VCaP (cell line): ENCODE measurements around the gene SPTBN1.

Experiments
- H3K27ac ChIP-seq: fragments of 450-650 bp; 2 replicates; pipeline ENCODE4 v1.5.1; 2017
- TF ChIP-seq, protein P1 (sequence below): fragments of 450-650 bp; conservative IDR thresholded peaks from 2 replicates; pipeline ENCODE4 v1.5.1; 2017; ENCODE audit warnings: mild to moderate bottlenecking, moderate library complexity

Gene SPTBN1

DNA sequence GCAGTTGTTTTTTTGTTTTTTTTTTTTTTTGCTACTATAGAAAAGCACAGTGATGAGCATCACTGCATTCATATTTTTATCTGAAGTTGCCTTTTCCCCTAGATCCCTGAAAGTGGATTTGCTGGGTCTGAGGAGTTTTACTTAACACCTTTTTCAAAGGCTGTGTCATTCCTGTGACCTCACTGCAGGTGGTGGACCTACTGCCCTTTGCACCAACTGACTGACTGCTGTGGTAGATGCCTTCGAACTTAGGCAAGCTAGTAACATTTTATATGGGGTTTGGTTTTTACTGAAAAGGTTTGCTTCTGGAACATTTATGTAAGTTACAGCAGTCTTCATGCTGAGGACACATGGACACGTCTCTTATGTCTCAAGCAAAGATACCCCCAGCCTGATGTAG lies 36.2 kb downstream of the SPTBN1 start:
- no peak overlapping the region for H3K27ac ChIP-seq
- TF ChIP-seq, protein P1, sequence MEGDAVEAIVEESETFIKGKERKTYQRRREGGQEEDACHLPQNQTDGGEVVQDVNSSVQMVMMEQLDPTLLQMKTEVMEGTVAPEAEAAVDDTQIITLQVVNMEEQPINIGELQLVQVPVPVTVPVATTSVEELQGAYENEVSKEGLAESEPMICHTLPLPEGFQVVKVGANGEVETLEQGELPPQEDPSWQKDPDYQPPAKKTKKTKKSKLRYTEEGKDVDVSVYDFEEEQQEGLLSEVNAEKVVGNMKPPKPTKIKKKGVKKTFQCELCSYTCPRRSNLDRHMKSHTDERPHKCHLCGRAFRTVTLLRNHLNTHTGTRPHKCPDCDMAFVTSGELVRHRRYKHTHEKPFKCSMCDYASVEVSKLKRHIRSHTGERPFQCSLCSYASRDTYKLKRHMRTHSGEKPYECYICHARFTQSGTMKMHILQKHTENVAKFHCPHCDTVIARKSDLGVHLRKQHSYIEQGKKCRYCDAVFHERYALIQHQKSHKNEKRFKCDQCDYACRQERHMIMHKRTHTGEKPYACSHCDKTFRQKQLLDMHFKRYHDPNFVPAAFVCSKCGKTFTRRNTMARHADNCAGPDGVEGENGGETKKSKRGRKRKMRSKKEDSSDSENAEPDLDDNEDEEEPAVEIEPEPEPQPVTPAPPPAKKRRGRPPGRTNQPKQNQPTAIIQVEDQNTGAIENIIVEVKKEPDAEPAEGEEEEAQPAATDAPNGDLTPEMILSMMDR = no peak

DNA sequence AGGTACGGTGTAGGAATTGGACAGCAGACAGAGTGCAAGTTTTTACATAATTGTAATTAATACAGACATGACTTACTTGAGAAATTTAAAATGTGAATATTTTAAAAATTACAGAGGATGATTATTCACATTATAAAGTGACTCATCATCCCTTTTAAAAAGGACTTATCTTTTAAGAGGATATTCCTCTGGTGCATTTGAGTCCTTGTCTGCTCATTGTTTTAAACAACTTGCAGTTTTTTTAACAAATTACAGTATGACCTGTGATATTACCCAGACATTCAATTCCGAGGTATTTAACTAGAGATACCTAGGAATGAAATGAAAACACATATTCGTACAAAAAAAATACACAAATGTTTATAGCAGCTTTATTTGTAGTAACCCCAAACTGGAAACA lies 38.0 kb downstream of the SPTBN1 start:
- H3K27ac ChIP-seq = no peak overlapping the region
- TF ChIP-seq, protein P1 = no peak

DNA sequence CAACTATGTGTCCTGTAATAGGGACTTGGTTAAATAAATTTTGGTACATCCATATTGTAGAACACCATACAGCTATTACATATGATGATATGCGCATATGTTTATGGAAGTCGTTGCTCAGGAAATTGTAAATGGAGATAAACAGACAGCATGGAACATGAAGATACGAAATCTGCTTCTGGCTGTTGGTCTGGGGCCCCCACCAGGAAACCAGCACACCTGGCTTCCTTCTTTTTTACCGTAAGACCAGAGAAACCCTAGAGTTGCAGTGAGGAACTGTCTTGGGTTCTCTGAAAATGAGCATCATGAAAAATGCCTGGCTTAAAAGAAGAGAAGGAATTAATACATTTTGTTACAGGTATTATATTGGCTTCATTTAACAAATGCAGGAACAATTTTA lies 40.8 kb downstream of the SPTBN1 start:
- no peak overlapping the region for H3K27ac ChIP-seq
- TF ChIP-seq, protein P1 = no peak

DNA sequence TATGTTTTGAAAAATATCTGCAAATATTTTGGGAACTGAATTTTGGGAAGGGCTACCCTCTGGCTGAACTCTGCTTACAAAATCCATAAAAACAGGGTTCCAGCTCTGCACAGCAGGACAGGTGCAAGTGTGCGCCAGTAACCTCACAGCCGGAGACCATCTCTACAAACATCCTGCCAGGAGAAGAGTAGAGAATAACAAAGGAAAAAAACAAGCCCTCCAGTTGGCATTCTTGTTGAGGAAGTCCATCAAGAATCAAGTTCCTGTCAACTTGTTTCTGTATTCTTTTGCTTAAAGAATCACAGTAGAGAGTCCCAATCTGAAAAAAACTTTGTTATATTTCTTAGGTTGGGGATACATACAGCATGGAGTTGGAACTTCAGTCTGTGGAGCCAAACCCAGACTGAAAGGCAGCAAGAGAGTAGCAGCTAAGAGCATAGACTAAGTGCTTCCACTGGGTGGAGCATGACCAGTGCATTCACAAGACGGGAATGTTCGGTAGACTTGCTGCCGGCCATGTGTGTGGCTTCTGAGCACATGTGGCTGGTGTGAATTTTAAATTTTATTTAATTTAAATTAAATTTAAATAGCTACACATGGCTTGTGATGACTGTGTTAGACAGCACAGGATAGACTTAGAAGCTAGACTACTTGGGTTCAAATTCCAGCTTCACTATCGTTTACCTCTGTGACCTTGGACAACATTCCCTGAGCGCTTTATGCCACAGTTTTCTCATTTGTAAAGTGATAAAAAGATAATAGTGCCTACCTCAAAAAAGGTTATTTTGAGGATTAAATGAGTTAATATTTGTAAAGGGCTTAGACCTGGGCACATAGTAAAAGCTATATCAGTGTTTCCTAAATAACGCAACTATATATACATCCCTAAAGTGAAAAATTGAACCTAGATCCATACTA lies 41.9 kb downstream of the SPTBN1 start:
- H3K27ac ChIP-seq = no peak overlapping the region
- TF ChIP-seq, protein P1 = peak; percentile 15; the same call in 1 of the 2 replicates

DNA sequence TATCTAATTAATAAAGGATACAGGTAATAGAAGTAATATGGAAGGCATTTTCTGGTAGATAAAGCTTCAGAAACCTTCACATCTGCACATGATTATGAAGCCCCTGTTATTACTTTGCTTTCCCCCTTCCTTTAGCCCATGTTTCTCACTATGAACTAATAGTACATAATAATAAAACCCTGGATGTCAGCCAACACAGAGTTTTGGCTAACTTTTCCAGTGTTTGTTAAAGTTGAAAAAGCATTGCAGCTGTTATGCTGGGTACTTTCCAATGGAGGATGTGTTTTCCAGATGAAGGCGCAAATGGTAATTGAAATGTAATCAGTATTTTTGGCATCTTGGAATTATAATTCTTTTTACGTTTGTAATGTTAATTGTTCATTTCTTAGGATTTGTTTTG lies 43.5 kb downstream of the SPTBN1 start:
- TF ChIP-seq, protein P1 = no peak
- H3K27ac ChIP-seq = no peak overlapping the region

DNA sequence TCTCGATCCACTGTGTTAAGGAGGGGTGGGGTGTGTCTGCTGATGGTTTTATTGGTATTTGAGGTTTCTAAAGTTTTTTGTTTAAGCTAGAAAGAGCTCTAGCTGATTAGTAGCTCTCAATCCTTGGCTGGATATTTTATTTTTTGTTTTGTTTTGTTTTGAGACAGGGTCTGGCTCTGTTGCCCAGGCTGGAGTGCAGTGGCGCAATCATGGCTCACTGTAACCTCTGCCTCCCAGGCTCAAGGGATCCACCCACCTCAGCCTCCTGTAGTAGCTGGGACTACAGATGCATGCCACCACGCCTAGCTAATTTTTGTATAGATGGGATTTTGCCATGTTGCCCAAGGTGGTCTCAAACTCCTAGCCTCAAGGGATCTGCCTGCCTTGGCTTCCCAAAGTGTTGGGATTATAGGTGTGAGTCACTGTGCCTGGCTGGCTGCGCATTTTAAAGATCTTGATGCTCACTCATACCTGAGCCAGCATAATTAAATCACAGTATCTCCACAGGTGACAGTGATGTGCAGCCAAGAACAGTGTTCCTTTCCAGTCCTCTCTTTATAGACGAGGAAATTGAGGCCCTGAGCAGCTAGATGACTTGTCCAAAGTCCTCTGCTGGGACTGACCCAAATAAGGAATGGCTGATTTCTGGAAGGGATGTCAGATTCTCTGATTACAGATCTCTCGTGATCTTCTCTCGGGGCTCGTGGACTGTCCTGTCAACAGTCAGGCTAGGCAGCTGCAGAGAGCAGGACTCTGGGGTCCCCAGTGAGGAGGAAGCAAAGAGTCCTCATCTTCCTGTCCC lies 44.5 kb downstream of the SPTBN1 start:
- TF ChIP-seq, protein P1 = no peak
- H3K27ac ChIP-seq = no peak overlapping the region

DNA sequence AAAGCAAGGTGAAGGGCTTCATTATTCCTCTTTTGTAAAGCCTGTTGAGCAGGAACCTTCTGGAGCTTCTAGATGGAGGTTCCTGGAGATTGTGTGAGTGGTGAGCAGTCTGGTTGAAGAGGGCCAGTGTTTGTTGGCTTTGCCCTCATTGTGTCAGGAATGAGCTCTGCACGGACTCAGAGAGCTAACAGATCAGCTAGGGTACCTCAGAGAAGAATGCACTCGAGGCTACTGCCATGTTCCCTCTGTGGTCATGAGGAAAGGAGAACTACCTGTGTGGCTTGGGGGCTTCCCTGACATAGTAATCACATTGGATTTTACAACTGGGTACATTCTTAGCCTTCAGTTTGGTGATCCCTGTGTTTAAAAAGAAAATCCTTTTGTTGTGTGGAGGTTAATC lies 46.6 kb downstream of the SPTBN1 start:
- H3K27ac ChIP-seq = no peak overlapping the region
- TF ChIP-seq, protein P1 = no peak
